HG03135 (cell line): ENCODE data around the gene DENND5A.
A peak's percentile ranks its signal among the peaks of the same experiment; 100 is the strongest.
"Not testable (repeated sequence)": the region's sequence is repeated elsewhere in the genome, so short reads cannot be mapped to it uniquely, and the experiment has no call there.

Experiments
- ATAC-seq: cut with Tn5 transposase; IDR thresholded peaks from one replicate; pipeline ENCODE4 v1.9.1; 2021; ENCODE audit warnings: mild to moderate bottlenecking, moderate library complexity; ENCODE audit not compliant: unreplicated experiment

DENND5A gene

GRCh38 chr11:9219115-9219514, 46.0 kb downstream of the DENND5A start:
- no peak for ATAC-seq

GRCh38 chr11:9214765-9215164, 50.4 kb downstream of the DENND5A start:
- no peak for ATAC-seq

GRCh38 chr11:9211322-9211721, 53.8 kb downstream of the DENND5A start:
- no peak for ATAC-seq

GRCh38 chr11:9210922-9211320, 54.2 kb downstream of the DENND5A start:
- ATAC-seq, result no peak

GRCh38 chr11:9210224-9210921, 54.8 kb downstream of the DENND5A start:
- no peak for ATAC-seq

- ATAC-seq, result not testable (repeated sequence)
Observed at GRCh38 chr11:9209604-9210003, 55.5 kb downstream of the DENND5A start.

GRCh38 chr11:9208726-9209501, 56.2 kb downstream of the DENND5A start:
- peak; percentile 43 for ATAC-seq

GRCh38 chr11:9207229-9207628, 57.9 kb downstream of the DENND5A start:
- ATAC-seq, result no peak

GRCh38 chr11:9206496-9206895, 58.7 kb downstream of the DENND5A start:
- ATAC-seq, result no peak

- no peak for ATAC-seq
Observed at GRCh38 chr11:9203691-9204311, 61.3 kb downstream of the DENND5A start.

- ATAC-seq, result no peak
Observed at GRCh38 chr11:9201372-9202162, 63.6 kb downstream of the DENND5A start.

GRCh38 chr11:9200471-9200870, 64.7 kb downstream of the DENND5A start:
- ATAC-seq, result no peak

- ATAC-seq, result no peak
Observed at GRCh38 chr11:9193316-9193715, 71.8 kb downstream of the DENND5A start.

- no peak for ATAC-seq
Observed at GRCh38 chr11:9192561-9192960, 72.6 kb downstream of the DENND5A start.

GRCh38 chr11:9190326-9191016, 74.7 kb downstream of the DENND5A start:
- ATAC-seq, result not testable (repeated sequence)

- not testable (repeated sequence) for ATAC-seq
Observed at GRCh38 chr11:9188860-9189259, 76.3 kb downstream of the DENND5A start.

GRCh38 chr11:9187616-9188015, 77.5 kb downstream of the DENND5A start:
- no peak for ATAC-seq

GRCh38 chr11:9184516-9184915, 80.6 kb downstream of the DENND5A start:
- ATAC-seq, result no peak

GRCh38 chr11:9182180-9182871, 82.8 kb downstream of the DENND5A start:
- no peak for ATAC-seq

GRCh38 chr11:9180784-9181183, 84.4 kb downstream of the DENND5A start:
- ATAC-seq, result no peak
